ENCODE results near the gene ZMYND19.

DNA sequence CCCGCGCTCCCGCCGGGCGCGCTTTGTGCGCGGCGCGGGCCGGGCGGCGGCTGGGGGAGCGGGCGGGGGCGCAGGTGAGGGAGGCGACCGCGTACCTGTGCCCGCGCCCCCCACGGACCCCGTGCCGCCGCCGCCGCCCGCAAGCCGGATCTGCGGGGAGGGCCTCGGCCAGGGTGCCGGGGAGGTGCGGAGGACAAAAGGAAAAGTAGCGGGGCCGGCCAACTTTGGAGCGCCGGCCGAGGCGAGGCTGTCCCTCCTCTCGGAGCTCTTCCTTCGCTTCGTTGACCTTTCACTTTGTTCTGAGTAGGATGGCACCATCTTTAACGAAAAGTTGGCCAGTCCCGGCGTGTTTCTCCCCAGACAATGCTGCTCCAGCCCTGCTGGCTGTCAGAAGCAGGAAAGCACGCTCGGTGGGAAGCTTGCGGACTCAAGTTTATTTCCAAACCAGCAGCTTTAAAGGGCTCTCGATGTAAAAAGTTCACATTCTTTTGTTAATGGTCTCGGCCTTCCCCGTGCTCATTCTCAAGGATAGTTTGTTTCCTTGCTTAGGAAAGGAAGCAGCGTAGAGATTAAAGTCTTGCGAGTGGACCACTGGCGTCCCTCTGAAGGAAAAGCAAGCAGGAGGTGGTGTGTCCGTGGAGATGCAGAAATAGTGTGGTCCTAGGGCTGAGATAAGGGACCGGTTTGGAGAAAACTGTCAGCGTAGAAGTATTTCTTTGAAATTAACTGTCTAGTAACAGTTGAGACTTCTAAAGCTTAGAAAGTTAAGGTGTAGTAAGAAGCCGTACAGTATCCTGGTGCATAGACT is 29.1 kb upstream of the ZMYND19 start:
- TF ChIP-seq, protein P1, sequence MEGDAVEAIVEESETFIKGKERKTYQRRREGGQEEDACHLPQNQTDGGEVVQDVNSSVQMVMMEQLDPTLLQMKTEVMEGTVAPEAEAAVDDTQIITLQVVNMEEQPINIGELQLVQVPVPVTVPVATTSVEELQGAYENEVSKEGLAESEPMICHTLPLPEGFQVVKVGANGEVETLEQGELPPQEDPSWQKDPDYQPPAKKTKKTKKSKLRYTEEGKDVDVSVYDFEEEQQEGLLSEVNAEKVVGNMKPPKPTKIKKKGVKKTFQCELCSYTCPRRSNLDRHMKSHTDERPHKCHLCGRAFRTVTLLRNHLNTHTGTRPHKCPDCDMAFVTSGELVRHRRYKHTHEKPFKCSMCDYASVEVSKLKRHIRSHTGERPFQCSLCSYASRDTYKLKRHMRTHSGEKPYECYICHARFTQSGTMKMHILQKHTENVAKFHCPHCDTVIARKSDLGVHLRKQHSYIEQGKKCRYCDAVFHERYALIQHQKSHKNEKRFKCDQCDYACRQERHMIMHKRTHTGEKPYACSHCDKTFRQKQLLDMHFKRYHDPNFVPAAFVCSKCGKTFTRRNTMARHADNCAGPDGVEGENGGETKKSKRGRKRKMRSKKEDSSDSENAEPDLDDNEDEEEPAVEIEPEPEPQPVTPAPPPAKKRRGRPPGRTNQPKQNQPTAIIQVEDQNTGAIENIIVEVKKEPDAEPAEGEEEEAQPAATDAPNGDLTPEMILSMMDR (IDR thresholded peaks at IDR 0.05; ENCODE audit: low read depth, low read length, poor library complexity, severe bottlenecking) = no peak
- no peak for TF ChIP-seq EZH2phosphoT487 (IDR thresholded peaks at IDR 0.05; ENCODE audit: borderline replicate concordance, low read length)
